Esophagus mucosa (tissue), 1 donor: ENCODE data around the gene ATP2C1. TPM values are rescaled to one million over a fixed set of nuclear protein-coding genes. Genes with fewer than 3 reads are reported as not detected.
"Not testable (repeated sequence)": the region's sequence is repeated elsewhere in the genome, so short reads cannot be mapped to it uniquely, and the experiment has no call there.

Source experiments
- ATAC-seq: fragments of 200-7000 bp; cut with Tn5 transposase; one replicate; pipeline ENCODE4 v1.9.1; 2020
- total RNA-seq: library from RNA; stranded (reverse); gene quantifications from one replicate; pipeline ENCODE4 v1.2.4, GENCODE V29; 2023
- donor health status: DM: yes; HTN: yes; CAD: no.

Gene ATP2C1
- total RNA-seq, 1 donor from 2014 or later, result 33.9 TPM

- no peak for ATAC-seq
Observed at GRCh38 chr3:130991126-130991525, 97.2 kb downstream of the ATP2C1 start.

- no peak for ATAC-seq
Observed at GRCh38 chr3:130992344-130992743, 98.5 kb downstream of the ATP2C1 start.

- ATAC-seq, result no peak
Observed at GRCh38 chr3:130997289-130997688, 103.4 kb downstream of the ATP2C1 start.

GRCh38 chr3:131001071-131001470, 107.2 kb downstream of the ATP2C1 start:
- no peak for ATAC-seq

GRCh38 chr3:131004603-131005002, 110.7 kb downstream of the ATP2C1 start:
- no peak for ATAC-seq

GRCh38 chr3:131007256-131007655, 113.4 kb downstream of the ATP2C1 start:
- ATAC-seq, result no peak

- ATAC-seq, result no peak
Observed at GRCh38 chr3:131007782-131008181, 113.9 kb downstream of the ATP2C1 start.

GRCh38 chr3:131008326-131008725, 114.4 kb downstream of the ATP2C1 start:
- no peak for ATAC-seq

GRCh38 chr3:131009698-131010097, 115.8 kb downstream of the ATP2C1 start:
- peak; percentile 42 for ATAC-seq

GRCh38 chr3:131018970-131019369, 125.1 kb downstream of the ATP2C1 start:
- ATAC-seq, result no peak

GRCh38 chr3:131020122-131020693, 126.3 kb downstream of the ATP2C1 start:
- peak; percentile 25 for ATAC-seq

- no peak for ATAC-seq
Observed at GRCh38 chr3:131025539-131025938, 131.7 kb downstream of the ATP2C1 start.

- ATAC-seq, result peak; percentile 99
Observed at GRCh38 chr3:131026321-131027151, 132.7 kb downstream of the ATP2C1 start, which contains the start of the genes ASTE1 and NEK11. Gene ASTE1, minus strand, starts transcription at chr3:131026825. Its CDS starts 1,519 bp downstream, at chr3:131025306. Gene NEK11, plus strand, starts transcription at chr3:131026877. Its CDS starts 2,832 bp downstream, at chr3:131029709.

- ATAC-seq, result no peak
Observed at GRCh38 chr3:131028844-131029243, 135.0 kb downstream of the ATP2C1 start.

GRCh38 chr3:131031660-131032059, 137.8 kb downstream of the ATP2C1 start:
- ATAC-seq, result no peak

- no peak for ATAC-seq
Observed at GRCh38 chr3:131033480-131034080, 139.7 kb downstream of the ATP2C1 start.

- no peak for ATAC-seq
Observed at GRCh38 chr3:131036200-131036816, 142.4 kb downstream of the ATP2C1 start.

GRCh38 chr3:131036986-131037385, 143.1 kb downstream of the ATP2C1 start:
- ATAC-seq, result no peak

GRCh38 chr3:131038326-131038725, 144.4 kb downstream of the ATP2C1 start:
- ATAC-seq, result no peak

GRCh38 chr3:131042271-131042985, 148.5 kb downstream of the ATP2C1 start:
- ATAC-seq, result not testable (repeated sequence)

- ATAC-seq, result no peak
Observed at GRCh38 chr3:131047582-131047981, 153.7 kb downstream of the ATP2C1 start.

GRCh38 chr3:131048030-131048429, 154.1 kb downstream of the ATP2C1 start:
- no peak for ATAC-seq
